Subcutaneous adipose tissue (tissue), 4 donors: ENCODE measurements around the gene DRD1. TPM values are rescaled to one million over a fixed set of nuclear protein-coding genes. Genes with fewer than 3 reads are reported as not detected.

Source experiments
- total RNA-seq, 4 donors: library from RNA; depleted of rRNA; stranded (reverse); fragments of >200 nt; gene quantifications; one replicate each; pipeline ENCODE4 v1.1.0, GENCODE V29; 2016
- TF ChIP-seq, protein P1 (sequence below): fragments of 450-650 bp; IDR thresholded peaks from one replicate; pipeline ENCODE4 v1.5.1; 2016; ENCODE audit warnings: low read depth, mild to moderate bottlenecking, control low read depth, antibody characterized with exemption, moderate library complexity

DRD1 gene
- total RNA-seq, 4 donors from 2014 or later, result 0.17 TPM; not detected in 3

DNA sequence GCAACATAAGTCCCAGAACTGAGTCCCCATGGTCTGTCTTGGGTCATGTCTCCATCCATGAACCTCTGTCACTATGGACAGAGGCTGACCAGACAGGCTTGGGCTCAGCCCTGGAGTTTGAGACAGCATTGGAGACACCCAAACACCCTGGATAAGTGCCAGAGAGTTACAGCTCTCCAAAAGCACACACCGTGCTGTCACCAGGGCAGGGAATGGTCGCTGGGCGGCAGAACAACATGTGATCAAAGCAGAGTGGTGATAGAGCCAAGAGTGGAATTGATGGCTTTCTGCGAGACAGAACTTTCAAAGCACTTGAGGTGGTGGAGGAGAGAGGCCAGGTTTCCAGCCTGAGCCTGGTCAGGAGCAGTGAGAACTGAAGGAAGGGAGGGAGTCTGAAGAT, 50.1 kb downstream of the DRD1 start:
- TF ChIP-seq, protein P1, sequence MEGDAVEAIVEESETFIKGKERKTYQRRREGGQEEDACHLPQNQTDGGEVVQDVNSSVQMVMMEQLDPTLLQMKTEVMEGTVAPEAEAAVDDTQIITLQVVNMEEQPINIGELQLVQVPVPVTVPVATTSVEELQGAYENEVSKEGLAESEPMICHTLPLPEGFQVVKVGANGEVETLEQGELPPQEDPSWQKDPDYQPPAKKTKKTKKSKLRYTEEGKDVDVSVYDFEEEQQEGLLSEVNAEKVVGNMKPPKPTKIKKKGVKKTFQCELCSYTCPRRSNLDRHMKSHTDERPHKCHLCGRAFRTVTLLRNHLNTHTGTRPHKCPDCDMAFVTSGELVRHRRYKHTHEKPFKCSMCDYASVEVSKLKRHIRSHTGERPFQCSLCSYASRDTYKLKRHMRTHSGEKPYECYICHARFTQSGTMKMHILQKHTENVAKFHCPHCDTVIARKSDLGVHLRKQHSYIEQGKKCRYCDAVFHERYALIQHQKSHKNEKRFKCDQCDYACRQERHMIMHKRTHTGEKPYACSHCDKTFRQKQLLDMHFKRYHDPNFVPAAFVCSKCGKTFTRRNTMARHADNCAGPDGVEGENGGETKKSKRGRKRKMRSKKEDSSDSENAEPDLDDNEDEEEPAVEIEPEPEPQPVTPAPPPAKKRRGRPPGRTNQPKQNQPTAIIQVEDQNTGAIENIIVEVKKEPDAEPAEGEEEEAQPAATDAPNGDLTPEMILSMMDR, result no peak

DNA sequence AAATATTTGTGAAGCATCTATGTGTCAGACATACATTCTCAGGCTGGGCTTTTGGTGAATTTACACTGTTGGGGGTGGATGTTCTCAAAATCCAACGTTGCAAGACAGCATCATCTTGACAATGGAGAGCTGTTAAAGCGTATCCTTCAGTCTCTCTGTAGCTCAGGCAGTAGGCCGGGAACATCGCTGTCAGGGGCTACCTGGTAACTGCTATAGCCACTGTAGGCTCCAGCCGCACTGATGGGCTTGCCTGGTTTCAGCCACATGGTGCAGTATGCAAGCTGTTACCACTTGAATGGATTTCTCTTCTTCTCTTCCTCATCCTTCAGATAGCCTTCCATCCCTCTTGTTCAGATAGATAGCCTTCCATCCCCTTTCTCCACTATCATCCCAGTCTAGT, 51.7 kb downstream of the DRD1 start:
- TF ChIP-seq, protein P1, result no peak

DNA sequence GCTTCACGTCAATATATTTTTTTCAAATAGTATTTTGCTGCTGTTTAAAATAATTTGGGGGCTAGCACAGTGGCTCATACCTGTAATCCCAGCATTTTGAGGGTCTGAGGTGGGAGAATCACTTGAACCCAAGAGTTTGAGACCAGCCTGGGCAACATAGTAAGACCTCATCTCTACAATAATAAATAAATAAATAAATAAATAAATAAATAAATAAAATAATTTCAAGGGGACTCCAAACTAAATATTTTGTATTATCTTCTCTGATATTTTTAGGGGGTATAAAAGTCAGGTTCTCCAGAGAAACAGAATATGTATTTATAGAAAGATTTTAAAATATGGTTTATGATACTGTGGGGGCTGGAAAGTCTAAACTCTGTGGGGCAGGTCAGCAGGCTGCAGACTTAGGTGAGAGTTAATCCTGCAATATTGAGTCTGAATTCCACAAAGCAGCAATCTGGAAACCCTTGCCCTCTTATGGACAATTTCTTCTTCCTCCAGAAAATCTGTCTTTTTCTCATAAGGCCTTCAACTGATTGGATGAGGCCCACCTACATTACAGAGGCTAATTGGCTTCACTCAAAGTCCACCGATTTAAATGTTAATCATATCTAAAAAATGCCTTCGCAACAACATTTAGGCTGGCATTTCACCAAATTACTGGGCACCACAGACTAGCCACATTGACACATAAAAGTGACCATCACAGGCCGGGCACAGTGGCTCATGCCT, 53.5 kb downstream of the DRD1 start:
- TF ChIP-seq, protein P1, result no peak

Other genes starting within 250 kb of the DRD1 start
- gene SFXN1, start 34.4 kb upstream of the DRD1 start, total RNA-seq, result 10 to 100 TPM in 3 of 4 donors, 1 to 10 TPM in 1; 8.6 to 22.8 (median 15.0) TPM
- gene HRH2, start 213.9 kb upstream of the DRD1 start, total RNA-seq, result 1 to 10 TPM; 2.4 to 6.5 (median 5.5) TPM